Activated naive CD4-positive, alpha-beta T cell treated with anti-CD3 and anti-CD28 coated beads, Interleukin-2, amount 10 ng/mL, durations not matched to agents 7 days and 5 days (primary cell): ENCODE data around the gene CCDC28B.

Experiments
- CTCF ChIA-PET: fragments of 350-600 bp; sonication (Branson Sonifier 250); formaldehyde crosslinking; loops from one replicate; lab custom pipeline; 2021; ENCODE audit warnings: antibody characterized with exemption; lab: Charles Lee
- DNase-seq: peaks from one replicate; pipeline ENCODE4 v3.0.0-alpha.2; 2020
- H3K27ac Mint-ChIP-seq: one replicate; pipeline ENCODE4 v1.8.0; 2021; ENCODE audit warnings: mild to moderate bottlenecking, moderate library complexity, mixed read lengths
- H3K27me3 Mint-ChIP-seq: one replicate; pipeline ENCODE4 v1.8.0; 2021; ENCODE audit warnings: mild to moderate bottlenecking, mixed read lengths
- H3K36me3 Mint-ChIP-seq: one replicate; pipeline ENCODE4 v1.8.0; 2021; ENCODE audit warnings: mixed read lengths
- H3K4me1 Mint-ChIP-seq: one replicate; pipeline ENCODE4 v1.8.0; 2021; ENCODE audit warnings: mixed read lengths
- H3K4me3 Mint-ChIP-seq: one replicate; pipeline ENCODE4 v1.8.0; 2021; ENCODE audit warnings: mild to moderate bottlenecking, moderate library complexity, mixed read lengths
- H3K9me3 Mint-ChIP-seq: one replicate; pipeline ENCODE4 v1.8.0; 2021; ENCODE audit warnings: mixed read lengths

CCDC28B gene

DNA sequence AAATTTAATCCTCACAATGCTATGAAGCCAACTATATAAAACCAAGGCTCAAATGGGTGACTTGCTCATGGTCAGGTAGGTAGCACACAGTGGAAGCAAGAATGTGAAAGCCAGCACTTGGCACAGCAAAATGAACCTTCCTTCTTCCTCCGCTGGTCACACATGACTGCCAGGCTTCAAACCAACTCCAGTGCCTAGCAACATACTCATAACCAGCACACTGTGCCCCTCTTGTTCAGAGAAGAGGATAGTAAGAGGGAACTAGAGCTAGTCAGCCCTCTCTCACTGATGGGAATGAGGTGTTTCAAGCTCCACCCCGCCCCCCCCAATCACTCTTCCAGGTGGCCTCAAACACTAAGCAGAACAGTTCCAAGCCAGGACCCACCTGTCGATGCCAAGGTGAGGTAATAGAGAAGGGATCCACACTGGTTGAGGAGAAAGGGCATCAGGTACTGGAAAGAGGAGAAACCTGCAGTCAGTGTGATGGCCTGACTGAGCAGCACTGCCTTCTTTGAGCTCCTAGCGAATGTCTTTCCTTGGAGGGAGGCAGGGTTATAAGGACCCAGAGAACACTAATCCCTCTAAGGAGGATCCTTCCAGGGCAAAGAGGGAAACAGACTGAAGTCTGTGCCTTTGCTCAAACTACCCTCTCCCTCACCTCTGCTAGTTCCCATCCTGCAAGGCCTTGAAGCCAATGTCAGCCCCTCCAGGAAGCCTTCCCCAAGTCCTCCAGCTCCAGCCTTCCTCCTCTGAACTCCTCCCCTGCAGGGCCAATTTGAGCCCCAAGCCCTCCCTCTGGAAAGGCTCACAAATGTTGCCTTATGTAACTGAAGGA lies 20.6 kb downstream of the CCDC28B start:
- Mint-ChIP-seq H3K27me3 (no peaks in the 10 kb centered on the region), H3K4me3 (peak overlapping the region; percentile 97), H3K9me3 (no peaks in the 10 kb centered on the region), H3K27ac (peak overlapping the region; percentile 24), H3K4me1 (peaks cover 65% of the 10 kb centered on the region), H3K36me3 (peaks cover 34% of the 10 kb centered on the region)
- CTCF ChIA-PET, result interaction anchor here (0.8 to 2.1 kb wide), 6 partner anchors 27 to 192 kb away, joined by 3 to 7 read pairs (median 4); partner anchors contain the start of gene HDAC1
- no peak for DNase-seq

DNA sequence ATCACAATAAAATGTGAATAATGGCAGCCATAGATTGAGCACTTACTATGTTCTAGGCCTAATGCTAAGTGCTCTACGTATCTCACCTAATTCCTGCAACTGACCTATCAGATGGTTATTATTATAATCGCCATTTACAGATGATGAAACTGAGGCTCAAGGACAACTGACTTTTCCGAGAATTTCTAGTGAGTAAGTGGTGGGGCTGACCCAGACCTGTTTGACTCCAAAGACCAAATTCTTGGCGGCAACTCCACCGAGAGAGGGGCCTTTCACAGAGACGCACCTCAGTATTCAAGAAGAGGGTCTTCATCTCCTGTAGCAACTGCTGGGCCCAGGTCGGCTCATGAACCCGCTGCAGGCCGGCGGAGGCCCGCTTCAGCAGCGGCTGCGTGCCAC lies 21.2 kb downstream of the CCDC28B start:
- H3K9me3 Mint-ChIP-seq, result no peaks in the 10 kb centered on the region
- DNase-seq, result no peak
- H3K27me3 Mint-ChIP-seq, result no peaks in the 10 kb centered on the region
- peaks cover 34% of the 10 kb centered on the region for H3K36me3 Mint-ChIP-seq
- CTCF ChIA-PET, result interaction anchor here (0.9 to 2.7 kb wide), 2 partner anchors 27 to 70 kb away, joined by 3 to 19 read pairs; partner anchors contain the start of gene HDAC1
- peak overlapping the region; percentile 97 for H3K4me3 Mint-ChIP-seq
- peaks cover 62% of the 10 kb centered on the region for H3K4me1 Mint-ChIP-seq
- H3K27ac Mint-ChIP-seq, result peak overlapping the region; percentile 96

DNA sequence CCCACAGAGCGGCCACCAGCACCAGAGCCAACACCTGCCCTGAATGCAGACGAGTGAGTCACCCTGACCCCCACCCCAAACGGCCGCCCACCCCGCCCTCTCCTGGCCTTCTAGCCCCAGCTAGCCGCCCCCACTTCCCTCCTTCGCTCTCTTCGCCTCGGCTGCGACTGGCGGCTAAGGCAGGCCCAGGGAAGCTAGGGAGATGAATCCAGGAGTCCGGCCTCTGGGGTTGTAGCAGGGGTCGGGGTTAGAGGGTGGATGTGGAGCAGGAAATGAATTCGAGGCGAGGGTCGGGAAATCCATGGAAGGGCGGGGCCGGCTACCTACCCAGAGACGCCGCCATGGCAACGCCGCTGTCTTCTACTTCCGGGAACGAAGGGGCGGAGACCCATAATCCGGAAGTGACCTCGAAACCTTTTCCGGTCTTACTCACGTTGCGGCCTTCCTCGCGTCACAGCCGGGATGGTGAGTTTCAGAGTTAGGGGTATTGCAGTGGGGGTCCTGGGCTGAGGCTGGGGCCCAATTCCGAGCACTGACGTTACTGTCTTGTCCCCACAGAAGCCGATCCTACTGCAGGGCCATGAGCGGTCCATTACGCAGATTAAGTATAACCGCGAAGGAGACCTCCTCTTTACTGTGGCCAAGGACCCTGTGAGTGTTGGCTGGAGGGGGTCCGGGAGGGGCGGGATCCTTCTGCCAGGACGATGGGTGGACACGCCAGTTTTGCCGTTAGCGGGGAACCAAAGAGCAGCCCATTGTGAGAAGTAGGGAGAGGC lies 21.8 kb downstream of the CCDC28B start, which contains the start of the genes EIF3I and TMEM234:
TSS of gene EIF3I (plus strand) at position 428 of the 776 bp plus-strand sequence. CDS start at position 463, 35 bp downstream.
TSS of gene TMEM234 (minus strand) at position 374 of the 776 bp plus-strand sequence. CDS start at position 343, 31 bp downstream.
- H3K27ac Mint-ChIP-seq, result peak within 1 kb of the TSS; percentile 96
- H3K9me3 Mint-ChIP-seq, result no peaks in the 10 kb centered on the region
- CTCF ChIA-PET, result interaction anchor here (2.7 kb wide), 1 partner anchor 27 kb away, joined by 19 read pairs; no protein-coding TSS in a partner anchor
- DNase-seq, result peak; percentile 96
- peak within 1 kb of the TSS; percentile 97 for H3K4me3 Mint-ChIP-seq
- peaks cover 29% of the 10 kb centered on the region for H3K36me3 Mint-ChIP-seq
- H3K27me3 Mint-ChIP-seq, result no peaks in the 10 kb centered on the region
- H3K4me1 Mint-ChIP-seq, result peaks cover 57% of the 10 kb centered on the region

DNA sequence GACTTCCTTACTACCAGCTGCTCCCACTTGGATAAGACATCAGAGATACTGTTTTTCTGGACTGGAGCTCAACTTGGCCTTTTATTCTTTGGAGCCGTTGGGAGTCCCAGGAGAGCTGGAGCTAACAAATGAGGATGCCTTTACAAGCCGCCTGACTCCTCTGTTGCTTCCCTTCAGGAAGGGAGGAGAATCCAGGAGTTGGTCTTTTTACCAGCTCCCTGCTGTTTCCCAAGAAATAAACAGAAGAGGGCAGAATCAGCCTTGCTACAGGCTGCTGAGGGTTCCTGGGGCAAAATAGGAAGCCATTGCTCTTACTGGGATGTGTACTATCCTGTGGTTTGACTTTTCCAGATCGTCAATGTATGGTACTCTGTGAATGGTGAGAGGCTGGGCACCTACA lies 23.3 kb downstream of the CCDC28B start:
- peaks cover 37% of the 10 kb centered on the region for H3K36me3 Mint-ChIP-seq
- H3K27me3 Mint-ChIP-seq, result no peaks in the 10 kb centered on the region
- DNase-seq, result no peak
- H3K4me1 Mint-ChIP-seq, result peaks cover 55% of the 10 kb centered on the region
- no peaks in the 10 kb centered on the region for H3K9me3 Mint-ChIP-seq
- H3K27ac Mint-ChIP-seq, result peak overlapping the region; percentile 83
- CTCF ChIA-PET, result interaction anchor here (0.6 to 2.7 kb wide), 4 partner anchors 18 to 195 kb away, joined by 3 to 19 read pairs (median 3); partner anchors contain the start of gene IQCC
- peak overlapping the region; percentile 97 for H3K4me3 Mint-ChIP-seq

DNA sequence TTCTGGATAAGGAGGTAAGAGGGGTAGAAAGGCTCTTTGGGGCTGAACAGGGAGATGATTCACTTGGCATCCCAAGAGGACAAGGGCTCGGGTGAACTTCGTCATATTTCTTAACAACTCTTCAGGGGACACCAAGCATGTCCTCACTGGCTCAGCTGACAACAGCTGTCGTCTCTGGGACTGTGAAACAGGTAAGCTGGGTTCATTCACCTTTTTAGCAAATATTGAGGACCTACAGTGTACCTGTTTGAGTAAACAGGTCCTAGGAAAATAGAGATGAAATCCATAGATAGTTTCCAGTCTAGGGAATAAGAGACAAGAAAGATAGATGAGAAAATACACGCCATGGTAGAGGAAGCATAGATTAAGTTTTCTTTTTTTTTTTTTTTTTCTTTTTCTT lies 23.9 kb downstream of the CCDC28B start:
- Mint-ChIP-seq H3K27me3 (no peaks in the 10 kb centered on the region), H3K9me3 (no peaks in the 10 kb centered on the region), H3K36me3 (peaks cover 41% of the 10 kb centered on the region), H3K4me3 (peak overlapping the region; percentile 42), H3K27ac (peak overlapping the region; percentile 16), H3K4me1 (peaks cover 55% of the 10 kb centered on the region)
- CTCF ChIA-PET, result interaction anchor here (1.2 to 2.7 kb wide), 2 partner anchors 25 to 176 kb away, joined by 3 to 19 read pairs; no protein-coding TSS in a partner anchor
- no peak for DNase-seq

GRCh38 chr1:32228771-32229170 lies 28.4 kb downstream of the CCDC28B start:
- peaks cover 45% of the 10 kb centered on the region for H3K36me3 Mint-ChIP-seq
- no peaks in the 10 kb centered on the region for H3K27me3 Mint-ChIP-seq
- CTCF ChIA-PET, result interaction anchor here (0.8 to 4.3 kb wide), 4 partner anchors 12 to 147 kb away, joined by 3 to 20 read pairs (median 10); no protein-coding TSS in a partner anchor
- DNase-seq, result no peak
- no peak overlapping the region for H3K27ac Mint-ChIP-seq
- no peaks in the 10 kb centered on the region for H3K9me3 Mint-ChIP-seq
- no peak overlapping the region for H3K4me3 Mint-ChIP-seq
- H3K4me1 Mint-ChIP-seq, result peaks cover 20% of the 10 kb centered on the region

- DNase-seq, result no peak
- peaks cover 29% of the 10 kb centered on the region for H3K36me3 Mint-ChIP-seq
- H3K4me1 Mint-ChIP-seq, result peaks cover 5% of the 10 kb centered on the region
- CTCF ChIA-PET, result interaction anchor here (1.4 kb wide), 1 partner anchor 16 kb away, joined by 4 read pairs; no protein-coding TSS in a partner anchor
- no peaks in the 10 kb centered on the region for H3K27me3 Mint-ChIP-seq
- H3K27ac Mint-ChIP-seq, result no peak overlapping the region
- H3K9me3 Mint-ChIP-seq, result no peaks in the 10 kb centered on the region
- no peak overlapping the region for H3K4me3 Mint-ChIP-seq
Measured at GRCh38 chr1:32231843-32232432, 31.5 kb downstream of the CCDC28B start.

- H3K9me3 Mint-ChIP-seq, result no peaks in the 10 kb centered on the region
- no peak for DNase-seq
- no peak overlapping the region for H3K4me3 Mint-ChIP-seq
- H3K27ac Mint-ChIP-seq, result no peak overlapping the region
- peaks cover 24% of the 10 kb centered on the region for H3K36me3 Mint-ChIP-seq
- peaks cover under 1% of the 10 kb centered on the region for H3K4me1 Mint-ChIP-seq
- CTCF ChIA-PET, result interaction anchor here (1.4 kb wide), 1 partner anchor 16 kb away, joined by 4 read pairs; no protein-coding TSS in a partner anchor
- no peaks in the 10 kb centered on the region for H3K27me3 Mint-ChIP-seq
Measured at GRCh38 chr1:32232558-32233304, 32.3 kb downstream of the CCDC28B start.

DNA sequence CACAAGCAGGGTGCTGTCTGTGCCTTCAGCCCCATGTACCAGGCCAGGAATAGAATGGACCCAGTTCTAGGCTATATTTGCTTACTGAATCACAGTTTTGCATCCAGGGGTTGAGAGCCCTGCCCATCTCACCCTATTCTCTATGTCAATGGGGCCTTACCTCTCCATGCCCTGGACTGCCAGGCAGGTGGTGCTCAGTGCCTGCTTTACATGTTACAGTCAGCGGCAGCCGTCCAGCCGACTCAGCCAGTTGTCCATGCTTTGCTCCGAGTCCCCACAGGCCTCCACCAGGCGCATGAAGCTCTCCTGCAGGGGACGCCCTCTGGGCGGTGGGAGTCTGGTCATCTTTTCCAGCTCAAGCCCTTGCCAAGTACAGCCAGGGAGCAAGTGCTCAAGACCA lies 34.4 kb downstream of the CCDC28B start:
- H3K4me1 Mint-ChIP-seq, result peaks cover 4% of the 10 kb centered on the region
- peaks cover 7% of the 10 kb centered on the region for H3K36me3 Mint-ChIP-seq
- peaks cover 8% of the 10 kb centered on the region for H3K27me3 Mint-ChIP-seq
- H3K27ac Mint-ChIP-seq, result no peak overlapping the region
- no peaks in the 10 kb centered on the region for H3K9me3 Mint-ChIP-seq
- no peak overlapping the region for H3K4me3 Mint-ChIP-seq
- CTCF ChIA-PET, result interaction anchor here (1.0 to 1.2 kb wide), 2 partner anchors 19 to 24 kb away, joined by 3 to 4 read pairs; no protein-coding TSS in a partner anchor
- DNase-seq, result no peak

GRCh38 chr1:32239337-32239736 lies 38.9 kb downstream of the CCDC28B start:
- Mint-ChIP-seq H3K27me3 (peaks cover 20% of the 10 kb centered on the region), H3K9me3 (no peaks in the 10 kb centered on the region), H3K4me3 (peak overlapping the region; percentile 39), H3K4me1 (peaks cover 29% of the 10 kb centered on the region), H3K36me3 (no peaks in the 10 kb centered on the region), H3K27ac (no peak overlapping the region)
- CTCF ChIA-PET, result interaction anchor here (0.6 to 6.9 kb wide), 5 partner anchors 10 to 111 kb away, joined by 3 to 49 read pairs (median 5); partner anchors contain the start of gene LCK
- DNase-seq, result no peak

DNA sequence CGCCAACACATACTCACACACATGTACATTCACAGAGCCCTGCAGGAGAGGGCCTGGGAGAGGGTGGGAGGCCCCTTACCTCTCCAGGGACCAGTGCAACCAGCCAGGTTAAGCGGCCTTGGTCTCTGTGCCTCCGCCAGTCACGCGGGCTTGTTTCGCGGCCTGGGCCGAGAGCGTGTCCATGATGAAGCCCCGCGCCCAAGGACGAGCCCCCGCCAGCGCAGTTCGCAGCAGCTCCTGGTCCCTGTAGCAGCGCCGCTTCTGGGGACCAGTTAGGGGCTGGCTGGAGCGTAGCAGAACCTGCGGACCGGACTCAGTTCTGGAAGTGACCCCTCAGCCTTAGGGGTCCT lies 39.4 kb downstream of the CCDC28B start:
- no peaks in the 10 kb centered on the region for H3K9me3 Mint-ChIP-seq
- H3K27me3 Mint-ChIP-seq, result peaks cover 20% of the 10 kb centered on the region
- H3K4me1 Mint-ChIP-seq, result peaks cover 29% of the 10 kb centered on the region
- DNase-seq, result no peak
- H3K4me3 Mint-ChIP-seq, result peak overlapping the region; percentile 81
- H3K27ac Mint-ChIP-seq, result no peak overlapping the region
- H3K36me3 Mint-ChIP-seq, result no peaks in the 10 kb centered on the region
- CTCF ChIA-PET, result interaction anchor here (1.2 to 6.9 kb wide), 6 partner anchors 10 to 83 kb away, joined by 3 to 49 read pairs (median 8); partner anchors contain the start of gene LCK

DNA sequence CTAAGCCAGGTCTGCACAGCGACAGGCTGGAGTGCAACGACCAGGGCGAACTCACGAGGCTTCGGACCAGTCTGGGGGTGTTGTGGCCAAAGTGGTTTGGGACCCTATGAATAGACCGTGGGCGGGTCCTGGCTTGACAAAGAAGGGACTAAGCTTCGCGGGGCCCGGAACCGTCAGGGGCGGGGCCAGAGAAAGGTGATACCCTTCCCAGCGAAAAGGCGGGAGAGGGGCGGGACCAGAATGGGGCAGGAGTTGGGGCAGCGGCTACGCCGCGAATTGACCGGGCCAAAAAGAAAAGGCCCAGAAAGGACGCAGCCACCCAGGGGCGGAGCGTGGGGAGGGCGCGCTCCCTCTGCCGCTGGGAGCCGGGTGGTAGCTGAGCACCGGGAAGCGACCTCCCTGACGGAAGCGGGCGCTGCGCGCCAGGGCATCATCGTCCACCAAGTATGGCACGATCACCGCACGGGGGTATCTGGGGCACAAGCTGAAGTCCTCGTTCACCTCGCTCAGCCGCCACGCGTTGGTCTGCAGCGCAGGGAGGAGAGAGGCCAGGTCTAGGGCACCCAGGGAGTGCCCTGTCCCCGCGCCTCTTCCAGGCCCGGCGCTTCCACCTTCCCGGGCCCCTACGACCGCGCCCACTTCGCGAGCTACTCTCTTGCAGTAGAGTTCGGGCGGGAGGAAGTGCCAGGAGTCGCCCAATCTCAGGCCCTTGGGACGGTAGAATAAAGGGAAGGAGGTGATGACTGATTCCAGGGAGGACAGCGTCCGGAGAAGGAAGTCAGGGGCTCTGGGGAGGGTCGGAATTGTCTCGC lies 40.0 kb downstream of the CCDC28B start:
- no peaks in the 10 kb centered on the region for H3K9me3 Mint-ChIP-seq
- H3K36me3 Mint-ChIP-seq, result no peaks in the 10 kb centered on the region
- H3K27me3 Mint-ChIP-seq, result peaks cover 20% of the 10 kb centered on the region
- CTCF ChIA-PET, result interaction anchor here (0.7 to 6.9 kb wide), 13 partner anchors 9 to 82 kb away, joined by 3 to 49 read pairs (median 5); partner anchors contain the start of gene LCK
- H3K4me1 Mint-ChIP-seq, result peaks cover 32% of the 10 kb centered on the region
- peak overlapping the region; percentile 24 for H3K27ac Mint-ChIP-seq
- DNase-seq, result peak; percentile 68
- peak overlapping the region; percentile 81 for H3K4me3 Mint-ChIP-seq
